ENCODE results near the gene PLA2G10.

DNA sequence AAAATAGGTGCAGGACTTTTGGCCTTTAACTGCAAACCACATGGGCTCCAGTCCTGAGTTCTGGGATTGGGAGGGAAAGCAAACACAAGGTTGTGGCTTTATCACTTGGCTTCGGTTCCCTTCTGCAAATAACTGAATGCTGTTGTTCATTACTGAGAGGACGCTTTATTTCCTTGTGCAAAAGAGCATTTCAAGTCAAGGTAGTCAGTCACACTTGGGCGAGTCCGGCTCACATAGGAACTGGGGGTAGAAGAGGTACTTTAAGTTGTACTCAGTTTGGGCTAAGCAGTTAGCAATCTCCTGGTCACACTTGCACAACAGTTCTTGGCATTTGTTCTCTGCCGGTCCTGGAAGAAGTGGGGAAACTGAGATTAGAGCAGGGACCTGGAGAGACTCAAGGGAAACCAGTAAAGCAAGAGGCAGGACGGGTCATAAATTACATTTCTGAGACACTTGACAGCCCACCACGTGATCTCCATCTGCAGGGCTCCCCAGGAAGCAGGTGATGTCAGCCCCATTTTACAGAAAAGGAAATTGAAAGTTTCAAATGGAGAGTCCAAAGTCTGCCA, 21.6 kb downstream of the PLA2G10 start:
- TF ChIP-seq EZH2 (IDR thresholded peaks at IDR 0.05; ENCODE audit: low read length, unreplicated experiment) (no peak), EZH2phosphoT487 (IDR thresholded peaks at IDR 0.05; ENCODE audit: borderline replicate concordance, low read length) (no peak)
- TF ChIP-seq, protein P1, sequence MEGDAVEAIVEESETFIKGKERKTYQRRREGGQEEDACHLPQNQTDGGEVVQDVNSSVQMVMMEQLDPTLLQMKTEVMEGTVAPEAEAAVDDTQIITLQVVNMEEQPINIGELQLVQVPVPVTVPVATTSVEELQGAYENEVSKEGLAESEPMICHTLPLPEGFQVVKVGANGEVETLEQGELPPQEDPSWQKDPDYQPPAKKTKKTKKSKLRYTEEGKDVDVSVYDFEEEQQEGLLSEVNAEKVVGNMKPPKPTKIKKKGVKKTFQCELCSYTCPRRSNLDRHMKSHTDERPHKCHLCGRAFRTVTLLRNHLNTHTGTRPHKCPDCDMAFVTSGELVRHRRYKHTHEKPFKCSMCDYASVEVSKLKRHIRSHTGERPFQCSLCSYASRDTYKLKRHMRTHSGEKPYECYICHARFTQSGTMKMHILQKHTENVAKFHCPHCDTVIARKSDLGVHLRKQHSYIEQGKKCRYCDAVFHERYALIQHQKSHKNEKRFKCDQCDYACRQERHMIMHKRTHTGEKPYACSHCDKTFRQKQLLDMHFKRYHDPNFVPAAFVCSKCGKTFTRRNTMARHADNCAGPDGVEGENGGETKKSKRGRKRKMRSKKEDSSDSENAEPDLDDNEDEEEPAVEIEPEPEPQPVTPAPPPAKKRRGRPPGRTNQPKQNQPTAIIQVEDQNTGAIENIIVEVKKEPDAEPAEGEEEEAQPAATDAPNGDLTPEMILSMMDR (conservative IDR thresholded peaks at IDR 0.05; ENCODE audit: low read depth, low read length), result no peak

Measured in PC-3 (cell line).